ENCODE measurements around the gene SLC39A7. TPM values are rescaled to one million over a fixed set of nuclear protein-coding genes. Genes with fewer than 3 reads are reported as not detected.

SLC39A7 gene
- total RNA-seq, 1 donor from 2014 or later: 47.7 TPM

- no peak for DNase-seq
- no peak for ATAC-seq
- intact Hi-C loops (cut with micrococcal nuclease): no loop called here
Measured at GRCh38 chr6:33252759-33253158, 52.1 kb downstream of the SLC39A7 start.

Small RNA genes lying within 50 kb of the gene (microRNA-seq; reads per million reads assigned to microRNA genes)
- 2.9 reads per million for gene MIR219A1 (ENCODE audit: borderline number of aligned reads)

Other genes with a start within 250 kb of the SLC39A7 start
- gene HLA-DMA, start 247.8 kb upstream of the SLC39A7 start, total RNA-seq: 20.0 TPM
- 73.8 TPM for gene BRD2, start 232.3 kb upstream of the SLC39A7 start, total RNA-seq
- gene HLA-DOA, start 191.3 kb upstream of the SLC39A7 start, total RNA-seq: 1.8 TPM
- gene HLA-DPA1, start 127.2 kb upstream of the SLC39A7 start, total RNA-seq: 37.7 TPM
- 41.5 TPM for gene HLA-DPB1, start 124.9 kb upstream of the SLC39A7 start, total RNA-seq
- gene COL11A2, start 8.4 kb upstream of the SLC39A7 start, total RNA-seq: 1.9 TPM
- 41.2 TPM for gene RXRB, start 202 bp upstream of the SLC39A7 start, total RNA-seq
- 24.8 TPM for gene HSD17B8, start 3.8 kb downstream of the SLC39A7 start, total RNA-seq
- 30.1 TPM for gene RING1, start 7.6 kb downstream of the SLC39A7 start, total RNA-seq
- 32.7 TPM for gene VPS52, start 71.0 kb downstream of the SLC39A7 start, total RNA-seq
- 931 TPM for gene RPS18, start 71.2 kb downstream of the SLC39A7 start, total RNA-seq
- 6.9 TPM for gene B3GALT4, start 76.3 kb downstream of the SLC39A7 start, total RNA-seq
- 15.1 TPM for gene WDR46, start 88.4 kb downstream of the SLC39A7 start, total RNA-seq
- 57.3 TPM for gene PFDN6, start 88.7 kb downstream of the SLC39A7 start, total RNA-seq
- gene RGL2, start 98.1 kb downstream of the SLC39A7 start, total RNA-seq: 59.4 TPM
- 93.0 TPM for gene TAPBP, start 113.2 kb downstream of the SLC39A7 start, total RNA-seq
- gene ZBTB22, start 116.9 kb downstream of the SLC39A7 start, total RNA-seq: 11.1 TPM
- gene DAXX, start 122.1 kb downstream of the SLC39A7 start, total RNA-seq: 21.2 TPM
- gene KIFC1, start 191.0 kb downstream of the SLC39A7 start, total RNA-seq: 0.74 TPM
- 51.9 TPM for gene PHF1, start 210.1 kb downstream of the SLC39A7 start, total RNA-seq
- 120 TPM for gene CUTA, start 217.2 kb downstream of the SLC39A7 start, total RNA-seq
- gene SYNGAP1, start 219.2 kb downstream of the SLC39A7 start, total RNA-seq: 6.2 TPM